Chondrocyte (in vitro differentiated cells): ENCODE results near the gene SNAP47. TPM values are rescaled to one million over a fixed set of nuclear protein-coding genes. Genes with fewer than 3 reads are reported as not detected.

Experiments
- DNase-seq: peaks from one replicate; pipeline ENCODE4 v3.0.0; 2021; ENCODE audit warnings: mixed read lengths, low spot score
- H3K27ac Mint-ChIP-seq: one replicate; pipeline ENCODE4 v1.8.0; 2021; ENCODE audit warnings: mild to moderate bottlenecking, moderate library complexity, mixed read lengths; ENCODE audit not compliant: unreplicated experiment
- H3K27me3 Mint-ChIP-seq: 2 replicates; pipeline ENCODE4 v1.8.0; 2021; ENCODE audit warnings: low read depth, mixed read lengths
- H3K36me3 Mint-ChIP-seq: 2 replicates; pipeline ENCODE4 v1.8.0; 2021; ENCODE audit warnings: low read depth, mixed read lengths
- H3K4me1 Mint-ChIP-seq: 2 replicates; pipeline ENCODE4 v1.8.0; 2021; ENCODE audit warnings: low read depth, mild to moderate bottlenecking, mixed read lengths
- H3K4me3 Mint-ChIP-seq: one replicate; pipeline ENCODE4 v1.8.0; 2021; ENCODE audit warnings: mild to moderate bottlenecking, moderate library complexity, mixed read lengths; ENCODE audit not compliant: unreplicated experiment
- H3K9me3 Mint-ChIP-seq: 2 replicates; pipeline ENCODE4 v1.8.0; 2021; ENCODE audit warnings: low read depth, mixed read lengths
- total RNA-seq: library from RNA; stranded (reverse); gene quantifications from 3 replicates; pipeline ENCODE4 v1.2.1, GENCODE V29; 2021
- TF ChIP-seq, protein P1 (sequence below): fragments of 200-600 bp; sonication (generic); IDR thresholded peaks from 2 replicates; pipeline ENCODE4 v1.5.0; 2021; ENCODE audit warnings: antibody characterized with exemption, mild to moderate bottlenecking, moderate library complexity

Gene SNAP47
- total RNA-seq, 1 donor from 2014 or later = 22.5 TPM

DNA sequence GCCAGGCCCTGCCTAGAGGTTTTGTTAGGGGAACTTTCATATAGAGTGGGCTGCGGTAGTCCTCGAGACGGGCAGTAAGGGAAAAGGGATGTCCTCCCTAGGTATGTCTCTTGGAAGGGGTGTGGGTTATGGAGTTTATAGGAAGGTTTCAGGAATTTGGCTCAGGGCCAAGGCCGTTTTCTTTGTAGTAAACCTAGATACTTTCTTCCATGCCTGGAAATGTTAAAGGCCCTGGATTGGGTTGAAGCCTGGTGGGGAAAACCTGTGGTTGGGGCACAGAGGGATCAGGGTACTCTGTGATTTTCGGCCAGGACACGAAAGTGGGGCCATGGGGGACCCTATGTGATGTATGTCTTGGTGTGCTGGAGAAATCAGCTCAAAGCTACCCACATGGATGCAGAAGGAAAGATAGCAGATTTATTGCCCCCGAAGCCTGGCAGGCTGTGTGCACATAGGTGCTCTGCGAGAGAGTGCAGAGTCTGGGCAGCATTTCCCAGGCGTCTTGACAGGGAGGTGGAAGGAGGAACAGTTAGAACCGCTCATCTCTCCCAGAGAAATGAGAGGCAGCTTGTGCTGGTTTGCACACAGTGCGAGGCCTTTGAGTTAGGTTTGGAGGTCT is 1.7 kb downstream of the SNAP47 start:
- TF ChIP-seq, protein P1, sequence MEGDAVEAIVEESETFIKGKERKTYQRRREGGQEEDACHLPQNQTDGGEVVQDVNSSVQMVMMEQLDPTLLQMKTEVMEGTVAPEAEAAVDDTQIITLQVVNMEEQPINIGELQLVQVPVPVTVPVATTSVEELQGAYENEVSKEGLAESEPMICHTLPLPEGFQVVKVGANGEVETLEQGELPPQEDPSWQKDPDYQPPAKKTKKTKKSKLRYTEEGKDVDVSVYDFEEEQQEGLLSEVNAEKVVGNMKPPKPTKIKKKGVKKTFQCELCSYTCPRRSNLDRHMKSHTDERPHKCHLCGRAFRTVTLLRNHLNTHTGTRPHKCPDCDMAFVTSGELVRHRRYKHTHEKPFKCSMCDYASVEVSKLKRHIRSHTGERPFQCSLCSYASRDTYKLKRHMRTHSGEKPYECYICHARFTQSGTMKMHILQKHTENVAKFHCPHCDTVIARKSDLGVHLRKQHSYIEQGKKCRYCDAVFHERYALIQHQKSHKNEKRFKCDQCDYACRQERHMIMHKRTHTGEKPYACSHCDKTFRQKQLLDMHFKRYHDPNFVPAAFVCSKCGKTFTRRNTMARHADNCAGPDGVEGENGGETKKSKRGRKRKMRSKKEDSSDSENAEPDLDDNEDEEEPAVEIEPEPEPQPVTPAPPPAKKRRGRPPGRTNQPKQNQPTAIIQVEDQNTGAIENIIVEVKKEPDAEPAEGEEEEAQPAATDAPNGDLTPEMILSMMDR = no peak
- no peaks in the 10 kb centered on the region for H3K27me3 Mint-ChIP-seq
- H3K9me3 Mint-ChIP-seq = no peaks in the 10 kb centered on the region
- no peak overlapping the region for H3K4me3 Mint-ChIP-seq
- H3K4me1 Mint-ChIP-seq = peaks cover 24% of the 10 kb centered on the region
- no peak overlapping the region for H3K27ac Mint-ChIP-seq
- H3K36me3 Mint-ChIP-seq = peaks cover 7% of the 10 kb centered on the region
- no peak for DNase-seq

DNA sequence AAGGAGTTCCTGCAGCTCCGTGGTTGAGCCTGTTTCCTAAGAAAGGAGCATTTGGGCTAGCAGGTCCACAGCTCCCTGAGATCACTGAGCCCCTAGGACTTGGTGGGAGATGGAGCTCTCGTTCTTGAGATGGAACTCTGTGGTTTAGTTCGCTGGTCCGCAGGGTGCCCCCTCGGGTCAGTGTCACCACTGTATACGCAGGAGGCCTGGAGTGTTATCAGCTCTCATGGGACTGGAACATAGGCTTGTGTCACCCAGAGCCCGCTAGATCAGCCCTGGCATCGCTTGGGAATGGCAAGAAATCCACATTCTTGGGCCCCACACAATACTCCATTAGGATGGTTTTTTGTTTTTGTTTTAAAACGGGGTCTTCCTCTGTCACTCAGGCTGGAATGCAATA is 3.6 kb downstream of the SNAP47 start:
- no peak for DNase-seq
- Mint-ChIP-seq H3K27ac (no peak overlapping the region), H3K9me3 (no peaks in the 10 kb centered on the region), H3K4me3 (no peak overlapping the region), H3K4me1 (peaks cover 18% of the 10 kb centered on the region), H3K27me3 (no peaks in the 10 kb centered on the region), H3K36me3 (peaks cover 2% of the 10 kb centered on the region)
- TF ChIP-seq, protein P1 = no peak

DNA sequence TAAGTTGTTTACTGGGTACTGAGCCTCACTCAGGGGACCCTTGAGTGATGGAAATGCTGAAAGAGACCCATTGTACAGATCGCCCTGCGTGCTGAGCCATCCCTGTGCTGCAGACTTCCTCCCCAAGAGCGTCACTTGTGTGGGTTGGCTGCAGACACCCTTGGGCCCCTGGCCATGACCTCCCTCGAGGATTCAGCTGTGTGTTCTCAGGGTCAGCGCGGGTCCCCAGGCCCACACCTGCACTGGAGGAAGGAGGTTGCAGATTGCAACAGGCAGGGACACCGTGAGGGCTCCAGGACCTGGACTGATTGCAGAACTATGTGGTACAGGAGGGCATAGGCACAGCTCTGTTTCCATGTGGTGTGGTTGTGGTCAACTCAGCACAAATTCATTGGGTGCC is 4.4 kb downstream of the SNAP47 start:
- DNase-seq = no peak
- Mint-ChIP-seq H3K27me3 (no peaks in the 10 kb centered on the region), H3K4me1 (peaks cover 12% of the 10 kb centered on the region), H3K36me3 (peaks cover 2% of the 10 kb centered on the region), H3K27ac (no peak overlapping the region), H3K4me3 (no peak overlapping the region), H3K9me3 (no peaks in the 10 kb centered on the region)
- TF ChIP-seq, protein P1 = no peak

DNA sequence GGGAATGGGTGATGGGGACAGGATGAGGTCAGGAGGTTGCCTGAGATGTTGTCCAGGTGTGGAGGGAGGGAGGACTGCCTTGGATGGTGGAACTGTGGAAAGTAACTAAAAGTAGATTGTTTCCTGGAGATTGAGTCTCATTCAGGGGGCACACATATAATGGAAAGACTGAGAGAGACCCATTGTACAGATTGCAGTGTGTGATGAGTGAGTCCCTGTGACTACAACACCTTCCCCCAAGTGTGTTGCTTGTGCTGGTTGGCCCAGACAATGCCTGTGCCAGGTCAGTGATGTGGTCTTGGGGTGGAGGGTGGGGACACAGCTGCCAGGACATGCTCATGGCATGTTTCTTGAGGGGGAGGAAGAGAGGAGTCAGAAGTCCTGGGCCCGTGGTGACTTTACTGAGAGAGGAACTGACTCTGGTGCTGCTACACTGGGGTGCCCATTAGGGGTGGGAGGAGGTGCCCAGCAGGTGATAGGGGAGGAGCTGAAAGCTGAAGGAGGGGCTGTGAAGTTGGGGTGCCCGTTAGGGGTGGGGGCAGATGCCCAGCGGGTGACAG is 5.2 kb downstream of the SNAP47 start:
- no peak for DNase-seq
- no peak overlapping the region for H3K27ac Mint-ChIP-seq
- TF ChIP-seq, protein P1 = no peak

DNA sequence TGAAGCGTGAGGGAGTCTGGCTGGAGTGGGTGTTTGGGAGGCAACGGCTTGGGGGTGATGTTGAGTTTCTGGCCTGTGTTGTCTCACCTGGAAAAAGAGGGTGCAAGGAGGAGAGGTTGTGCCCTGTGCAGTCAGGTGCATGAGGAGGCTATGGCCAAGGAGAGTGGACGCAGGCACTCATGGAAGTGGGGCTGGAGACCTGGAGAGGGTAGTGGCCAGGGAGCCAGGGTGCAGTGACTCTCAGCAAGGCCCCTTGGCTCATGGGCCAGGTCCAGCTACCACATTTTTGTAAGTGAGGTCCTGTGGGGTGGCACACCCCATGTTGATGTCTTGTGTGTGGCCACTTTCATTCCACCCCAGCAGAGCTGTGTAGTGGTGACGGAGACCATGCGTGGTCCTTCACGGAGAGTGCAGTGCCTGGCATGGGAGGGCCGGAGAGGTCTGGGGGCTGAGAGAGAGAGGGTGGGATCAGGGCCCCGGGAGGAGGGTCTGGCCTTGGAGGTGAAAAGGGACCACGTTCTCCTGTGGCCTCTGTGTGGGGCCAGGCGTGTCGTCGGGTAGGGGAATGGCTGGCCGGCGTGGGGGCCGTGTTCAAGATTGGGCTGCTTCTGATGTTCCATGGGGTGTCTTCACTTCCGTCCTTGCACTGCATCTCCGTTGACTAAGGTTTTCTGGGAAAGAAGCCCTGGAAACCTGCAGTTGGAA is 6.1 kb downstream of the SNAP47 start:
- no peak overlapping the region for H3K4me3 Mint-ChIP-seq
- no peak overlapping the region for H3K27ac Mint-ChIP-seq
- peaks cover 2% of the 10 kb centered on the region for H3K36me3 Mint-ChIP-seq
- H3K9me3 Mint-ChIP-seq = no peaks in the 10 kb centered on the region
- no peak for DNase-seq
- H3K27me3 Mint-ChIP-seq = no peaks in the 10 kb centered on the region
- peaks cover 4% of the 10 kb centered on the region for H3K4me1 Mint-ChIP-seq
- TF ChIP-seq, protein P1 = no peak

More for the DNA sequence above, 5.2 kb downstream of the SNAP47 start:
- no peak overlapping the region for H3K4me3 Mint-ChIP-seq
- H3K9me3 Mint-ChIP-seq = no peaks in the 10 kb centered on the region
- peaks cover 12% of the 10 kb centered on the region for H3K4me1 Mint-ChIP-seq
- H3K27me3 Mint-ChIP-seq = no peaks in the 10 kb centered on the region
- H3K36me3 Mint-ChIP-seq = peaks cover 2% of the 10 kb centered on the region
